ENCODE data around the gene FLCN.
"Not testable (repeated sequence)": the region's sequence is repeated elsewhere in the genome, so short reads cannot be mapped to it uniquely, and the experiment has no call there.

FLCN gene

GRCh38 chr17:17184985-17185757, 51.8 kb downstream of the FLCN start:
- not testable (repeated sequence) for DNase-seq

DNA sequence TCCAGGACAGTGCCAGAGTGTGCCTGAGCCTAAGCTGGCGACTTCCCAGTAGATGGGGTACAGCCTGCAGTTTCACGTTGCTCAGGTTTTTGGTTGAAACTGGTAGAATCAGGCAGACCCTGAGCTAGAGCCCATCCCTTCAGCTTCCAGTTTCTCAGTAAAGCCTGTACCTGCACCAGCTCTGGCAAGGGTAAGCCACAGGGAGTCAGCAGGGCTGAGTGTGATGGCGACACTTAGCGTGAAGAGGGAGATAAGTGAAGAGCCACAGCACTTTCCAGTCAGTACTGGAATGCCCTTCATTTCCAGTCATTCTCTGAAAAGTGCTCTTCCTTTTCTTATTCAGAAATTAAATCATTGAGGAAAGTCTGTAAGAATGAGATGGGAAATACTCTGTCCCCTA, 53.2 kb downstream of the FLCN start:
- no peak for DNase-seq

DNA sequence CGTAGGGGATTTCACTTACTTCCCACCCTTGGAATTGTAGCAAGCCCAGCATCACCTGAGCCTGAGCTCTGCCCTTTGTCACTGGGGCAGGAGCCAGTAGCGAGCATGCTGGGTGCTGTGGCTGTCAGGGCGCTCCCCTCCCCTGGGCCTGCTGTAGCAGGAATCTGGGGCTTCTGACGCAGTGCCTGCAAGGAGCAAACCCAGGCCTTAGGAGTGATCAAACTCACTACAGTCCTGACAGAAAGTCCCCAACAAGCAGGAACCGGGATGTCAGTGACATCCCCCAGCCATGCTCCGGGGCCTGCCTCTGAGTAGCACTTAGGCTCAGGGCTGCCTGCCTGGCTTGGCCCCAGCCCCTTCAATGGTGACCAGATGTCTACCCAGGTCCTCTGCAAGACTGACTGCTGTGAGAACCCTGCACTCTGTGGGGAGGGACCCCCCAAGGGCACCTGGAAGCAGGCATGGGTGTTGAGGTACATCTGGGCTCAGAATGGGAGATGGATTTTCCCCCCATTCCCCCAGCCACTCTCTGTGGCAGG, 54.3 kb downstream of the FLCN start:
- no peak for DNase-seq

DNA sequence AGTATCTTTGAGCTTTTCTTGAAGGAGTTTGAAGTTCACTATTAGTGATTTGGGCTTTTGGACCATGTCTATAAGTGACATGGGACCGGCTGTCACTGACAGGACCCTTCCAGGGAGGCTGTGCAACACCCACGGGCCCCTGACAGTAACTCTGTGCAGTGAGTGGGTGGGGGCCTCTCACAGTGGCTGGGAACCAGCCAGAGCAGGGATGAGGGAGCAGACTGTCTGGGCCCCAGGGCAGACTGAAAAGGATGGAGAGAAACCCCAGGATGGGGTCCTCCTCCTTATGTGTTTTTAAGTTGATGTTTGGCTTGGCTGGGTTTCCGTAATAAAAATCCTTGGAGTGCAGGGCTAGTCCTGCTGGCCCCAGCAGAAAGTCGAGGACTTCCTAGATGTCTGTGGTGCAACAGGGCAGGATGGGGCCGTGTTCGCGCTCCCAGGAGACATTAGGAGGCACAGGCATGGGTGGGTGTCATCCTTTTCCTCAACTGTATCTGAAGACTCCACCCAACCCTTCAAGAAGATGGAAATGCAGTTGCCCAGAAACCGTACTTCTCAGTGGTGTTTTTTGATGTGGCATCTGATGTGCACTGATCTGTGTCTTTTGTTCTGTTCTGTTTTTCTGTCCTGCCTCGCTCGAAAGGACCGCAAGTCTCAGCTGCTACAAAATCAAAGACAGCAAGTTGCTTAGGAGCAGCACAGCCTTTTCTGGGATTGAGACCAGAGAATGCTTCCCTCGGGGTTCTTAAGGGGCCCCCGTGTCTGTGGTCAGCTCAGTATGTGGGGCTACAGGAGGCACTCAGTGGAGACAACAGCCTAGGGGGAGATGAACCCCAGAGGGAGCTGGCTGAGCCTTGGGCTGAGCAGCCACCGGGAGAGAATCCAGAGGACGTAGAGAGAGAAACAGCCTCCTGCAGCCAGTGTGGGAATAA, 55.0 kb downstream of the FLCN start:
- DNase-seq = no peak

GRCh38 chr17:17180741-17181525, 56.0 kb downstream of the FLCN start:
- DNase-seq = no peak

DNA sequence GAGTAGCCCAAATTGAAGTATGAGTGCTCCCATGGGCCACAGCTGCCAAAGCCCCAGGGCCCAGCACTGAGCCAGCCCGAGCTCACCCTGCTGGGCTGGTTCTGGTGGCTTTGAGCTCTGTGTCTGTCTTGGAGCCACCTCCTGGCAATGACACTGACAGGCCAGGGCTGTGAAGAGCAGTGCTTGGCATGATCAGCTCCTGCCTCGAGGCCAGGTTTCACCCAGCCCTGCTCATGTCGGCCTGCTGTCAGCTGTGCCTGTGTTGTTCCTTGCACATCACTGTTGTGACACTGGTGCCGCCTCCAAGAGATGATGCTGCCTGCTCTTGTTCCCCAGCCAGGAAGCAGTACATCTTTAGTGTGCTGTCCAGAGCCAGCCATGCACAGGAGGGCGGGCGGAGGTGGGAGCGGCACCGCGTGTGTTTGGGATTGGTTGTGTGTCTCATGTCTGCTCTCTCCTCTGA, 56.8 kb downstream of the FLCN start:
- DNase-seq = no peak

DNA sequence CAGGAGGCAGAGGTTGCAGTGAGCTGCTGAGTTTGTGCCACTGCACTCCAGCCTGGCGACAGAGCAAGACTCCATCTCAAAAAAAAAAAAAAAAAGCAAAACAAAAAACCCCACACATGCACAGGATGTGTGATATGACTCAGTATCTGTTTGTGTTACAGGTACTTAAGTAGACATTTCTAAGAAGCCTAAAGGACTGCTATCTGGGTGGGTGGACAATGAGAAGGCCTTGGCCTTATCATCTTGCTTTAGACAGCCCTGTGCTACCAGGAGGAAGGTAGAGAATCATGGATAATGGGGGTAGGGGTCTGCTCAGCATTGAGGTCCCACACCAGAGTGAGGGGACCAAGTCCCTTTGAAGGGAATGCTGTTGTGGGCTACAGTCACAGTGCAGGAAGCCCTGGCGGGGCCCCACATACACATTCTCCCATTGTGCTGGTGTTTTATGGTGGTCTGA, 57.6 kb downstream of the FLCN start:
- no peak for DNase-seq

- no peak for DNase-seq
Observed at GRCh38 chr17:17177176-17177575, 59.8 kb downstream of the FLCN start.

DNA sequence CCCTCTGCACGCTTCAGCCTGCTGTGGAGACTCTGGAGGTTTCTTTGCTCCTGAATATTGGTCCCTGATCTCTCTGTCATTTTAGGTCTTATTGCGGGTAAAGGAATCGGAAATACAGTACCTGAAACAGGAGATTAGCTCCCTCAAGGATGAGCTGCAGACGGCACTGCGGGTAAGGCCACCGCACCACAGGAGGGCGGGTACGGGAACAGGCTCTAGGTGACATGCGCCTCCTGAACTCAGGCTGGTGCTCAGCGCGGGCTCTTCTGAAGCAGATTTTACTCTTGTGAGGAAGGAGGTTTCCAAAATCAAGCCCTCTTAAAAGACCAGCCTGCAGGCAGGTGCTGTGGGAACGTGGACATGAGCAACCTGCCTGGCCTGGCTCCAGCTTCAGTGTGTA, 60.6 kb downstream of the FLCN start:
- DNase-seq = no peak

DNA sequence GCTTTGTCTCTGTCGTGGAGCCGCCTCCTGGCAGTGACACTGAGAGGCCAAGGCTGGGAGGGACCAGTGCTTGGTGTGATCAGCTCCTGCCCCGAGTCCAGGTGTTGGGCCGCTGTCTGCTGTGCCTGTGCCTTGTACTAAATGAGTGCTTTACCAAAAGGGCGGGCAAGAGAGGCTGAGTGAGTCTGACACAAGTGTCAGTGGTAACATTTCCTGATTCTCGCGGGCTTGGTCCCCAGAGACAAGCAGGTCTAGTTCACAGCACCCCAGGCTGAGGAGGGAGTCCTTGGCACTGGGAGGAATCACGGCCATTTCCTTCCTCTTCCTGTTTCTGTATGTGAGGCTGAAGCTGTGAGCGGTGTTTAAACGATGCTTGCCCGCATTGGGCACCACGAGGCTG, 61.1 kb downstream of the FLCN start:
- DNase-seq = no peak

GRCh38 chr17:17175340-17175739, 61.6 kb downstream of the FLCN start:
- DNase-seq = no peak

GRCh38 chr17:17173921-17174320, 63.0 kb downstream of the FLCN start:
- no peak for DNase-seq

DNA sequence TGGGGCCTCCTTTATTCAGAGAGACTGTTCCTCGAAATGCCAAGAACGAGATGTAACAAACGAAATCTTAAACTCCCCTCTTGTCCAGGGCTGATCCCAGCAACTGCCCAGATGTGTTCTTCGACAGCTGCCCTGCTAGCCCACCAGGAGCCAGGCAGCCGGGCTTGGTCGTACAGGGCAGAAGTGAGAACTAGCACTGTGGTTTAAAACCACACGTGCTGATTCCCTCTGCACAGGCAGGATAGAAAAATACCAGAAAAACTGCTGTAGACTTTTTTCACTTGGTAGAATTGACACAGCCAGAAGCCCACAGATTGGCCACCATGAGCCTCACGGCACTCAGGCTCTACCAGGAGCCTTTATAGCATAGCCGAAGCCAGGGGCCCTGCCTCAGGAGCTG, 64.0 kb downstream of the FLCN start:
- DNase-seq = no peak

DNA sequence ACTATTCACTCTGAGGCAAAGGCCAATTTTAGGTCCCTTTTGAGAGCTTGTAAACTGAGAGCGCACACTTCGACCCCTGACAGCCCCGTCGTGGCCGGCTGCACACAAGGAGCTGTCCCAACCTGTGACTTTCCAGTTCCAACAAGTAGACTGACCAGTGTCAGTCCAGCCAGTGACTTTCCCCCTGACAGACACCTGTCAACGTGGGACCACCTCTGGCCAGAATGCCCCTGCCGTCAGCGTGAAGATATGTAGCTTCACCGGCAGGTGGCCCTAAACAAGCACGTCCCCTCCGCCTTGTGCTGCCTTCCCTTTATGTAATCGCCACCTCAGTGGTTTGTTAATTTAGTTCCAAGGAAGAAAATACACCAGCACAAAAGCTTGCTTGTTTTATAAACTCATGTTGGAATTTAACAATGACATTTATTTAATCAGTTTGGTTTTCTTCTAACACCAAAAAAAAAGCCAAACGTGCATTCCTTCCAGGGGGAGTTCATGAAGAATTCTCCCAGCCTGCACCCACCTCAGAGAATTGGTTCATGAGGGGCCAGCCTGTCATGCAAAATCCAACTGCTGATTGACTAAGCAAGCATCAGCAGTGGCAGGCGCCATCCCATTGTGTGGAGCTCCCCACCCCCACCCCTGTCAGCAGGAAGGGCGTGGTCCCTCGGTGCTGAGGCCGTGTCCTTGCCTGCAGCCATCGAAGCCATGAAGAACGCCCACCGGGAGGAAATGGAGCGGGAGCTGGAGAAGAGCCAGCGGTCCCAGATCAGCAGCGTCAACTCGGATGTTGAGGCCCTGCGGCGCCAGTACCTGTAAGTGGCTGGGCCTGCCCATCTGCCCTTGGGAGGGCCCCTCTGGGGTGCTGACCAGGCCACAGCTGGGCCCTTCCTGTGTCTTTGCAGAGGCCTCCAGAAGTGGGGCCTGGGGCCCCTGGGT, 64.7 kb downstream of the FLCN start:
- DNase-seq = no peak

- DNase-seq = no peak
Observed at GRCh38 chr17:17171186-17171585, 65.8 kb downstream of the FLCN start.

GRCh38 chr17:17170346-17170985, 66.5 kb downstream of the FLCN start:
- no peak for DNase-seq

DNA sequence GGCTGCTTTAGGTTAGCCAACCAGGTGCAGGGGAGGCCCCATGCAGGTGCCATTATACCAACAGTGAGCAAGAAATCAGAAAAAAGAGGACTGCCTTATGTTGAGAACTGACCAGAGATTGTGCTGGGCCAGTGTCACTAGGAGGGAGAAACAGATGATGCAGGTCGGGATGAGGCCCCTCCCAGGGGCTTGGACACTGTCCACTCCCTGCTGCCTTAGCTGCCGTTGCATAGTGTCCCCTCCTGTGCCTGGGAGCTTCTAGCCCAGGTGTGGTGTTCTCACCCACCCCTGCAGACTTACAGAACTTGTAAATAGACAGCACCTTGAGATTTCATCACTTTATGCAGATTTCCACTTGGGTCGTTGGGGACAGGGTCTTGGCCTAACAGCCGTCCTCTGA, 67.6 kb downstream of the FLCN start:
- DNase-seq = no peak

DNA sequence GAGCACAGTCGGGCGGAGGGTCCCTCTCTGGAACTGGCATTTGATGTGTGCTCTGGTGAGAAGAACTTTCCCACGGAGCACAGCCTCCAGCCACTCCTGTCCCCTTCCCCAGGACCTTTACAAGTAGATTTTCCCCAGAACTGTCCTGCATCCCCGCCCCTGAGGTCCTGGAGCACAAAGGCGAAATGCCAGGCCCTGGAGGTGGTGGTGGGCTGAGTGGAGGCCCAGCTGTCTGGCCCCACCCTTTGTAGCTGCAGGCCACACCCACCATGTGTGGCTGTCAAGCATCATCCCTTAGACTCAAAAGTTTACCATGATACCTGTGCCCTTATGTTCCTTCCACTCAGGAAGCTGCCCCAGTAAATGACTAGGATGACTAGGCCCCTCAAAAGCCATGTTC, 68.6 kb downstream of the FLCN start:
- no peak for DNase-seq

DNA sequence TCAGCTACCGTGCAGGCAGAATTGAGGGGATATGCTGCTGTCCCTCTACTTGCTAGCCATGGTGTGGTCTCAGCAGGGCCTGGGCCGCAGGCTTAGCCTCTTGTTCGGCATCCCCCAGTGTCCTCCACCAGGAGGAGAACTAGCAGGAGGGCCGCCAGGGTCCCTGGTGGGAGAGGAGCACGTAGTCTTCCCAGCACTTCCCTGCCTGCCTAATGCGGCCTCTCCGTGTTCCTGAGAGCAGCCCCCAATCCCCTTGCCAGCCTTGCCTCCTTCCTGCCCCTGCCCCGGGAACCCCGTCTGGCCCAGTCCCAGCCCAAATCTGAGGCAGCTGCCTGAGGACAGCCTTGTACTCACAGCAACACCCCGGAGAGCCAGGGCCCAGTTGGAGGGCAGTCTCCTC, 69.0 kb downstream of the FLCN start:
- DNase-seq = no peak

- no peak for DNase-seq
Observed at GRCh38 chr17:17167356-17167755, 69.6 kb downstream of the FLCN start.

- DNase-seq = no peak
Observed at GRCh38 chr17:17166446-17166845, 70.5 kb downstream of the FLCN start.
